T follicular helper cell (primary cell): ENCODE data around the gene CCDC187.
A peak's percentile ranks its signal among the peaks of the same experiment; 100 is the strongest.

Source experiments
- DNase-seq: peaks from one replicate; pipeline ENCODE4 v3.0.0-alpha.2; 2020; ENCODE audit warnings: low read depth

The CCDC187 gene

GRCh38 chr9:136225748-136226679 lies 77.9 kb downstream of the CCDC187 start:
- peak; percentile 75 for DNase-seq

GRCh38 chr9:136225366-136225747 lies 78.5 kb downstream of the CCDC187 start:
- peak; percentile 47 for DNase-seq

- no peak for DNase-seq
Measured at GRCh38 chr9:136223871-136224640, 79.8 kb downstream of the CCDC187 start.

GRCh38 chr9:136222906-136223285 lies 81.0 kb downstream of the CCDC187 start:
- no peak for DNase-seq

- no peak for DNase-seq
Measured at GRCh38 chr9:136222166-136222905, 81.6 kb downstream of the CCDC187 start.

GRCh38 chr9:136220017-136220729 lies 83.7 kb downstream of the CCDC187 start:
- peak; percentile 38 for DNase-seq

GRCh38 chr9:136219276-136219675 lies 84.6 kb downstream of the CCDC187 start:
- DNase-seq = no peak

GRCh38 chr9:136218673-136219072 lies 85.2 kb downstream of the CCDC187 start:
- no peak for DNase-seq

- DNase-seq = no peak
Measured at GRCh38 chr9:136218271-136218670, 85.6 kb downstream of the CCDC187 start.

GRCh38 chr9:136216541-136217244 lies 87.2 kb downstream of the CCDC187 start:
- no peak for DNase-seq

GRCh38 chr9:136213733-136214132 lies 90.2 kb downstream of the CCDC187 start:
- no peak for DNase-seq

GRCh38 chr9:136212345-136212950 lies 91.4 kb downstream of the CCDC187 start:
- DNase-seq = no peak

- no peak for DNase-seq
Measured at GRCh38 chr9:136211441-136212344, 92.2 kb downstream of the CCDC187 start.

- DNase-seq = no peak
Measured at GRCh38 chr9:136211006-136211405, 92.9 kb downstream of the CCDC187 start.

GRCh38 chr9:136210276-136210675 lies 93.6 kb downstream of the CCDC187 start:
- DNase-seq = no peak

GRCh38 chr9:136209786-136210185 lies 94.1 kb downstream of the CCDC187 start:
- DNase-seq = no peak

GRCh38 chr9:136209232-136209631 lies 94.7 kb downstream of the CCDC187 start:
- no peak for DNase-seq

- no peak for DNase-seq
Measured at GRCh38 chr9:136208675-136209074, 95.2 kb downstream of the CCDC187 start.

- DNase-seq = no peak
Measured at GRCh38 chr9:136207616-136208015, 96.3 kb downstream of the CCDC187 start.
